ENCODE results near the gene SUN1. TPM values are rescaled to one million over a fixed set of nuclear protein-coding genes. Genes with fewer than 3 reads are reported as not detected.

Gene SUN1
- total and polyA plus RNA-seq, 3 experiments from 2014 or later, result 29.8 to 65.8 (median 59.8) TPM

DNA sequence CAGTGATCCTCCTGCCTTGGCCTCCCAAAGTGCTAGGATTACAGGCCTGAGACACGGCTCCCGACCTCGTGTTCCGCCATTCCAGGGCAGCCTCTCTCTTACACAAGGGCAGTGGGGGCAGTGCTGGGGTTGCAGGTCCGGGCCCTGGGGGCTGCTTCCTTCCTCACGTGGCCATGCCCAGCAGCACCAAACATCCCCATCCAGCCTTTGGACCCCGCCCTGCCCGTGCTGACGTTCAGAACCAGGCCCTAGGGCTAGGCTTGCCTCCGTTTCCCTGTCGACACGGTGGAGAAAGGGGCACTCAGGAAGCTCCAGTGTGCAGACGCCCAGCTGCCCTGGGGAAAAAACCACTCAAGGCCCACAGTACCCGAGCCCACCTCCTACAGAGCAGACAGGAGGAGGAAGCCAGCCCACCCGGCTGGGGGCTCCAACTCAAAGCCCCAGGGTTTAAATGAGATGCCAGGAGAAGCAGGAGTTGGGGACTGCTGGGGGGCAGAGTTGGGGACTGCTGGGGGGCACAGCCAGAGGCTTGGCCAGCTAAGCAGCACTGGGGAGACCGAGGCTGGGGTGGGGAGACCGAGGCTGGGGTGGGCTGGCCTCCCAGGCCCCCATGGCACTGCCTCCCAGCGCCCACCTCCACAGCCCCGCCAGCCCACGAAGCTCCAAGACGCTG is 86.3 kb downstream of the SUN1 start:
- POLR2A ChIA-PET, result no interaction called here

DNA sequence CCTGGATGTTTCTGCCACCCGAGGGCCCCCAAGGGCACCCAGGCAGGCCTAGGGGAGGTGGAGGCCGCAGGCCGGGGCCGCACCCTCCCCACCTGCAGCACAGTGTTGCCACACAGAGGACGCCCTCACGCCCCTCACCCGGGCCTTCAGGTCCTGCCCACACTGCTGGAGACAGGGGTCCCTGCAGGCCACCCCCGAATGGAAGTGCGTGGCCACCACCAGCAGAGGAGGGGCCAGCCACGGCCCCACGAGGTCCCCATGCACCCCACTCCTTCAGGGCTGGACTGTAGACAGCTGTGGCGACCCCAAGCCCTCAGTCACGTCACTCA is 86.8 kb downstream of the SUN1 start:
- no peaks in the 10 kb centered on the region for H3K27me3 ChIP-seq (ENCODE audit: insufficient read depth, low read length, poor library complexity, severe bottlenecking)
- peaks cover 24% of the 10 kb centered on the region for H3K4me1 ChIP-seq (ENCODE audit: insufficient read depth, low read length)
- H3K4me3 ChIP-seq (ENCODE audit: low read length), result no peak overlapping the region
- peak in 3 of 5 donors; percentile 0 to 42 (median 0) for DNase-seq
- Mint-ChIP-seq H3K4me3 (peak overlapping the region in 1 of 7 donors; percentile 74), H3K4me1 (peaks cover 24 to 49% (median 25%) of the 10 kb centered on the region in 3 donors), H3K27ac (peak overlapping the region in 2 of 8 donors; percentile 41 to 76), H3K9me3 (no peaks in the 10 kb centered on the region), H3K36me3 (peaks cover 0 to 1% (median 0%) of the 10 kb centered on the region in 3 donors), H3K27me3 (no peaks in the 10 kb centered on the region)
- POLR2A ChIA-PET, result no interaction called here
- no peaks in the 10 kb centered on the region for H3K9me3 ChIP-seq (ENCODE audit: low read length)
- no peaks in the 10 kb centered on the region for H3K36me3 ChIP-seq (ENCODE audit: insufficient read depth, low read length)
- no peak overlapping the region for H3K27ac ChIP-seq (ENCODE audit: low read depth, low read length)
- CTCF ChIA-PET, result no interaction called here

More for the DNA sequence above, 86.3 kb downstream of the SUN1 start:
- Mint-ChIP-seq H3K36me3 (peaks cover 0 to 1% (median 0%) of the 10 kb centered on the region in 3 donors), H3K27ac (peak overlapping the region in 3 of 8 donors; percentile 54 to 82 (median 73)), H3K4me3 (no peak overlapping the region), H3K27me3 (no peaks in the 10 kb centered on the region), H3K9me3 (no peaks in the 10 kb centered on the region), H3K4me1 (peaks cover 24 to 49% (median 25%) of the 10 kb centered on the region in 3 donors)
- Histone ChIP-seq H3K9me3 (ENCODE audit: low read length) (no peaks in the 10 kb centered on the region), H3K36me3 (ENCODE audit: insufficient read depth, low read length) (no peaks in the 10 kb centered on the region), H3K4me3 (ENCODE audit: low read length) (no peak overlapping the region), H3K27me3 (ENCODE audit: insufficient read depth, low read length, poor library complexity, severe bottlenecking) (no peaks in the 10 kb centered on the region), H3K27ac (ENCODE audit: low read depth, low read length) (no peak overlapping the region), H3K4me1 (ENCODE audit: insufficient read depth, low read length) (peaks cover 21% of the 10 kb centered on the region)
- DNase-seq, result peak in 1 of 5 donors; percentile 34
- CTCF ChIA-PET, result no interaction called here

DNA sequence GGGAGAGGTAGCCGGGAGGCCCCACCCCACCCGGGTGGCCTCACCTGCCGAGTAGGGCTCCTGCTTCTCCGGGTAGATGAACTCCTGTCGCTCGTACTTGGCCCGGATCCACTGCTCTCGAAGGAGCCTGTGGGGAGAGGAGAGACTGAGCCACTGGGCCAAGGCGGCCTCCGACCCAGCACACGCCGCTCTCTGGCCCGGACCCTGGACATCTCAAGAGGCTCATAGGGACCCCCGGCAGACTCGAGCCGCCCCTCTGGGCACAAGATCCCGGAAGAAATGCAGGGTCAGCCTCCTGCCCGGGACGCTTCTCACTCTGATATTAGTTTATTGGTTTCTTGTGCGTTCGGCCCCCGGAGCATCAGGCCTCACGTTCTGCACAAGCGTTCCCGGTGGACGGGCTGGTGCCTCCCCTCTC is 87.7 kb downstream of the SUN1 start:
- H3K36me3 Mint-ChIP-seq, result peaks cover 0 to 1% (median 0%) of the 10 kb centered on the region in 3 donors
- H3K4me3 Mint-ChIP-seq, result no peak overlapping the region
- no peaks in the 10 kb centered on the region for H3K27me3 Mint-ChIP-seq
- peak overlapping the region in 2 of 8 donors; percentile 41 to 82 for H3K27ac Mint-ChIP-seq
- peak in 3 of 5 donors; percentile 0 to 47 (median 0) for DNase-seq
- Histone ChIP-seq H3K4me3 (ENCODE audit: low read length) (no peak overlapping the region), H3K27ac (ENCODE audit: low read depth, low read length) (no peak overlapping the region), H3K4me1 (ENCODE audit: insufficient read depth, low read length) (peaks cover 32% of the 10 kb centered on the region), H3K36me3 (ENCODE audit: insufficient read depth, low read length) (no peaks in the 10 kb centered on the region), H3K27me3 (ENCODE audit: insufficient read depth, low read length, poor library complexity, severe bottlenecking) (no peaks in the 10 kb centered on the region), H3K9me3 (ENCODE audit: low read length) (no peaks in the 10 kb centered on the region)
- peaks cover 24 to 56% (median 29%) of the 10 kb centered on the region in 3 donors for H3K4me1 Mint-ChIP-seq
- POLR2A ChIA-PET, result no interaction called here
- H3K9me3 Mint-ChIP-seq, result no peaks in the 10 kb centered on the region
- CTCF ChIA-PET, result no interaction called here

DNA sequence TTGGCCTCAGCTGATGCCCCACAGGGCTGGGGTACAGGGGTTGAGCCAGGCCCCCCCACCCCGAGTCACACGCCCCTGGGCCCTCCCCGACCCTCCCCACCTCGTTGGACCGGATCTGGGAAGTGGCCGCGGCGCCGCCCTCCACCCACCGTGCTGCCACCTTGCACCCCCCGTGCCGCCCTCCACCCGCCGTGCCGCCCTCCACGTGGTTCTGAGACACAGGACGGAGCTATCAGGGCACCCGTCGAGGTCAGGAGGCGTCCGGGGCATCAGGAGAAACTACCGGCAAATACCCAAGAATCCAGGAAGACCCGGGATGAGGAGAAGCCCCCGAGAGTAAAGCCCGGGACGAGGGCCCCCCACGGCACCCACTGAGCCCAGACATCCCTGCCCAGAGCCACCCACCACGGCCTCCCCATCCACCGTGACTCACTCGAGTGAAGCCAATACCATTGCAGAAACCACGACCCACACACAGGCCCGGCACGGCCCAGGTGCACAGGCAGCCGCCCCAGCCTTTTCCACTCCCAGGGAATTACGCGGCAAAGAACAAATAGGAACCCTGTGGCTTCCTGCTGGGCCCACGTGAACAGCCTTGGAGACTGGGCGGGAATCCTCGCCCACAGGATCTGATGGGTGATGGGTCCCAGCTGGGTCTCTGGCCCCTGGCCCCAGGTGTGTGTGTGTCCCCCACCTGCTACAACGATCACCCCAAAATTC is 88.2 kb downstream of the SUN1 start:
- Histone ChIP-seq H3K4me3 (ENCODE audit: low read length) (no peak overlapping the region), H3K4me1 (ENCODE audit: insufficient read depth, low read length) (peaks cover 32% of the 10 kb centered on the region), H3K27ac (ENCODE audit: low read depth, low read length) (no peak overlapping the region), H3K36me3 (ENCODE audit: insufficient read depth, low read length) (no peaks in the 10 kb centered on the region), H3K27me3 (ENCODE audit: insufficient read depth, low read length, poor library complexity, severe bottlenecking) (no peaks in the 10 kb centered on the region), H3K9me3 (ENCODE audit: low read length) (no peaks in the 10 kb centered on the region)
- H3K4me1 Mint-ChIP-seq, result peaks cover 25 to 58% (median 30%) of the 10 kb centered on the region in 3 donors
- peak overlapping the region; percentile 55 to 98 (median 84) for H3K27ac Mint-ChIP-seq
- H3K4me3 Mint-ChIP-seq, result peak overlapping the region in 6 of 7 donors; percentile 34 to 74 (median 64)
- DNase-seq, result peak in 3 of 5 donors; percentile 1 to 48 (median 4)
- peaks cover 0 to 1% (median 0%) of the 10 kb centered on the region in 3 donors for H3K36me3 Mint-ChIP-seq
- H3K27me3 Mint-ChIP-seq, result no peaks in the 10 kb centered on the region
- no peaks in the 10 kb centered on the region for H3K9me3 Mint-ChIP-seq
- ChIA-PET CTCF (interaction anchor here (1.4 to 2.1 kb wide), 2 partner anchors 8 to 12 kb away, joined by 4 to 6 read pairs; no protein-coding TSS in a partner anchor), POLR2A (no interaction called here)

DNA sequence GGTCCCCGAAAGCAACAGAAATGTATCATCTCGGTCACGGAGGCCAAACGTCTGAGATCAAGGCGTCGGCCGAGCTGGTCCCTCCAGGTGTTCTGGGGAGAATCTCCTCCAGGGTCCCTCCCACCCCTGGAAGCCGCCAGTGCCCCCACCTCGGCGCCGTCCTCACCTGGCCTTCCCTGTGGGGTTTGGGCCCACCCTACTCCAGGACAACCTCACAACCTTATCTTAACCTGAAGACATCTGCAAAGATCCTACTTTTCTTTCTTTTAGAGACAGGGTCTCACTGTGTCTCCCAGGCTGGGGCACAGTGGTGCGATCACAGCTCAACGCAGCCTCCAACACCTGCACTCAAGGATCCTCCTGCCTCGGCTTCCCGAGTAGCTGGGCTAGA is 88.8 kb downstream of the SUN1 start:
- peaks cover 0 to 1% (median 0%) of the 10 kb centered on the region in 3 donors for H3K36me3 Mint-ChIP-seq
- H3K4me1 Mint-ChIP-seq, result peaks cover 26 to 57% (median 31%) of the 10 kb centered on the region in 3 donors
- Histone ChIP-seq H3K27me3 (ENCODE audit: insufficient read depth, low read length, poor library complexity, severe bottlenecking) (no peaks in the 10 kb centered on the region), H3K4me3 (ENCODE audit: low read length) (no peak overlapping the region), H3K9me3 (ENCODE audit: low read length) (no peaks in the 10 kb centered on the region), H3K27ac (ENCODE audit: low read depth, low read length) (no peak overlapping the region), H3K4me1 (ENCODE audit: insufficient read depth, low read length) (peaks cover 38% of the 10 kb centered on the region), H3K36me3 (ENCODE audit: insufficient read depth, low read length) (no peaks in the 10 kb centered on the region)
- POLR2A ChIA-PET, result no interaction called here
- peak overlapping the region in 6 of 7 donors; percentile 34 to 74 (median 64) for H3K4me3 Mint-ChIP-seq
- peak in 3 of 5 donors; percentile 0 to 40 (median 0) for DNase-seq
- peak overlapping the region; percentile 55 to 98 (median 84) for H3K27ac Mint-ChIP-seq
- CTCF ChIA-PET, result interaction anchor here (1.4 to 2.1 kb wide), 2 partner anchors 8 to 13 kb away, joined by 4 to 6 read pairs; no protein-coding TSS in a partner anchor
- no peaks in the 10 kb centered on the region for H3K9me3 Mint-ChIP-seq
- no peaks in the 10 kb centered on the region for H3K27me3 Mint-ChIP-seq

DNA sequence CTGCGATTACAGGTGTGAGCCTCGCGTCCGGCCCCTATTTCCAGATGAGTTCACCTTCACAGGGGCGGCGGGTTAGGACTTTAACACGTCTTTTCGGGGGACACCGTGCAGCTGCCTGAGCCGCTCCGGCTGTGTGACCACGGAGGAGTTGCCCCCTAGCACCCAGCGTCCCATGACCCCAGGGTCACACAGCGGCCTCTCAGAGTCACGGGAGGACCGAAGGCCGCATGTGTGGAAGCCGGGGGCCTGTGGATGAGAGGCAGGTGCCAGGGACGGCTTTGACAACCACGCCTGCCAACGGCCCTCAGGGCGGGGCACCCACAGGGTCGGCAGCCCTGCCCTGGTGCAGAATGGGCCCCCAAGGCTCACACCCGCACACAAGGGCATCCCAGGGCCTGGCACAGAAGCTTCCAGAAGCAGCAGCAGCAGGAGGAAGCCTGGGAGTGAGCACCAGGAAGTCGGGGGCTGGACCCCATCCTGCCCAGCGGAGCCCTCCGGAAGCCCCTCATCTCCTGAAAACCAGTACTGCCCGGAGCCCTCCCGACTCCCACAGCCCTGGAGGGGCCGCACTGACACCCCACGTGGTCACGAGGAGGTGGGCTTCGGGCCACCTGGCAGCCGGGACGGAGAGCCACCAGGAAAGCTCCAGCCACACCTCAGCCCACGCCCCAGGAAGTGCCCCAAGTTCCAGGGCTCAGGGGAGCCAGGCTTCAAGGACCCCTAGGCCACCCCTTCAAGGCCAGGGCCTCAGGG is 89.5 kb downstream of the SUN1 start:
- Histone ChIP-seq H3K27ac (ENCODE audit: low read depth, low read length) (peak overlapping the region; percentile 59), H3K4me1 (ENCODE audit: insufficient read depth, low read length) (peaks cover 38% of the 10 kb centered on the region), H3K4me3 (ENCODE audit: low read length) (peak overlapping the region; percentile 69), H3K36me3 (ENCODE audit: insufficient read depth, low read length) (no peaks in the 10 kb centered on the region), H3K9me3 (ENCODE audit: low read length) (no peaks in the 10 kb centered on the region), H3K27me3 (ENCODE audit: insufficient read depth, low read length, poor library complexity, severe bottlenecking) (no peaks in the 10 kb centered on the region)
- POLR2A ChIA-PET, result interaction anchor here (1.1 to 1.8 kb wide), 2 partner anchors 45 to 53 kb away, joined by 3 to 8 read pairs; partner anchors contain the start of genes COX19 and GET4
- Mint-ChIP-seq H3K27me3 (no peaks in the 10 kb centered on the region), H3K9me3 (no peaks in the 10 kb centered on the region), H3K36me3 (peaks cover 0 to 1% (median 0%) of the 10 kb centered on the region in 3 donors), H3K27ac (peak overlapping the region; percentile 55 to 100 (median 90)), H3K4me1 (peaks cover 22 to 53% (median 29%) of the 10 kb centered on the region in 3 donors), H3K4me3 (peak overlapping the region; percentile 64 to 94 (median 85))
- CTCF ChIA-PET, result interaction anchor here (0.6 to 2.4 kb wide), 4 partner anchors 9 to 31 kb away, joined by 3 to 8 read pairs (median 5); no protein-coding TSS in a partner anchor
- DNase-seq, result peak in 3 of 5 donors; percentile 20 to 52 (median 23)

DNA sequence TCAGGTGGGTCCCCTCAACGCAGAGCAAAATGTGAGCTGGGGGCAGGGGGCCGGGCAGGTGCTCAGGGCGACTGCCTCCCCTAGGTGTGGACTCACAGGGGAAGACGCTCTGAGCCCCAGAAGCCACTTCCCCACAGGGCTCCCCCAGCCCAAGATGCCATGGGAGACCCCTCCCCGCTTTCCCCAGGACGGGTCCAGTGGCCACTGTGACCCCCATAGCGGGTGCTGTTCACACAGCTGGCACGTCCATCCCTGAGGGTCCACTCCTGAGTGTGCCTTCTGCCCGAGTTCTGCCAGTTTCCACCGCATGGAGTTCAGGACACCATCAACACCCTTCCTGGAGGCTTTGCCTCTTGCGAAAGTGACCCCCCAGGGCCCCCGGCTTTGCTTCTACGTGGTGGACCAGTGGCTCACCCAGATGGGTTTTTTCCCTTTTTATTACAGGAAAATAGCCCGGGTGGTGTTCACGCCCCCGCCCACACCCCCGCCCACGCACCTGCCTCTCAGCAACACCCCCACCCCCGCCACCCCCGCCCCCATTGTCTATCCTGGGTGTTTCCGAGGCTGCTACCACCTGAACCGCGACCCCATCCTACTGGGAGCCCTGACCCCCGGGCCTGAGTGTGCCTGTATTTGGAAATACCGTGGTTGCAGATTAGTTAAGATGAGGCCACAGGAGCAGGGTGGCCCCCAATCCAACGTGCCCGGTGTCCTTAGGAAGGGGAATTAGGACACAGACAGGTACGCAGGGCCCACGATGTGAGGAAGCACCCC is 90.2 kb downstream of the SUN1 start:
- H3K4me3 ChIP-seq (ENCODE audit: low read length), result peak overlapping the region; percentile 81
- H3K27me3 ChIP-seq (ENCODE audit: insufficient read depth, low read length, poor library complexity, severe bottlenecking), result no peaks in the 10 kb centered on the region
- H3K4me3 Mint-ChIP-seq, result peak overlapping the region; percentile 76 to 94 (median 90)
- H3K9me3 ChIP-seq (ENCODE audit: low read length), result no peaks in the 10 kb centered on the region
- H3K4me1 ChIP-seq (ENCODE audit: insufficient read depth, low read length), result peaks cover 38% of the 10 kb centered on the region
- H3K27ac Mint-ChIP-seq, result peak overlapping the region; percentile 82 to 100 (median 98)
- H3K27ac ChIP-seq (ENCODE audit: low read depth, low read length), result peak overlapping the region; percentile 79
- H3K36me3 ChIP-seq (ENCODE audit: insufficient read depth, low read length), result no peaks in the 10 kb centered on the region
- no peaks in the 10 kb centered on the region for H3K27me3 Mint-ChIP-seq
- H3K9me3 Mint-ChIP-seq, result no peaks in the 10 kb centered on the region
- ChIA-PET CTCF (interaction anchor here (0.6 to 2.4 kb wide), 6 partner anchors 8 to 43 kb away, joined by 3 to 9 read pairs (median 4); no protein-coding TSS in a partner anchor), POLR2A (interaction anchor here (1.0 to 1.8 kb wide), 7 partner anchors 10 to 53 kb away, joined by 3 to 10 read pairs (median 4); partner anchors contain the start of genes ADAP1, COX19 and GET4)
- peaks cover 24 to 59% (median 34%) of the 10 kb centered on the region in 3 donors for H3K4me1 Mint-ChIP-seq
- peak in 4 of 5 donors; percentile 47 to 71 (median 54) for DNase-seq
- peaks cover 0 to 1% (median 0%) of the 10 kb centered on the region in 3 donors for H3K36me3 Mint-ChIP-seq

Data from CD8-positive, alpha-beta memory T cell (primary cell).